HepG2 (cell line): Measurements from ENCODE around the gene SBNO2. TPM values are rescaled to one million over a fixed set of nuclear protein-coding genes. Genes with fewer than 3 reads are reported as not detected.

Experiments
- DNMT1 ChIP-seq: sonication (generic); formaldehyde crosslinking; IDR thresholded peaks from 2 replicates; pipeline ENCODE4 v1.5.1; 2020; ENCODE audit warnings: mild to moderate bottlenecking, missing genetic modification reagents
- ETV6 ChIP-seq: sonication (generic); formaldehyde crosslinking; conservative IDR thresholded peaks from 2 replicates; pipeline ENCODE4 v1.4.0; 2020; ENCODE audit warnings: missing genetic modification reagents
- KLF13 ChIP-seq: sonication (generic); formaldehyde crosslinking; IDR thresholded peaks from 2 replicates; pipeline ENCODE4 v1.4.0; 2020; ENCODE audit warnings: mild to moderate bottlenecking, missing genetic modification reagents
- REL ChIP-seq: sonication (generic); formaldehyde crosslinking; conservative IDR thresholded peaks from 2 replicates; pipeline ENCODE4 v1.8.0; 2022; ENCODE audit warnings: mild to moderate bottlenecking, missing genetic modification reagents, moderate library complexity
- SMYD3 ChIP-seq: sonication (generic); formaldehyde crosslinking; IDR thresholded peaks from 2 replicates; pipeline ENCODE4 v1.8.1; 2023; ENCODE audit warnings: mild to moderate bottlenecking, missing genetic modification reagents
- TEAD3 ChIP-seq: optimal IDR thresholded peaks from 2 replicates; pipeline ENCODE3; 2016; ENCODE audit warnings: borderline replicate concordance
- WIZ ChIP-seq: sonication (generic); formaldehyde crosslinking; IDR thresholded peaks from 2 replicates; pipeline ENCODE4 v1.5.1; 2020; ENCODE audit warnings: mild to moderate bottlenecking, missing genetic modification reagents
- ZFY ChIP-seq: sonication (generic); formaldehyde crosslinking; IDR thresholded peaks from 2 replicates; pipeline ENCODE4 v1.4.0; 2020; ENCODE audit warnings: missing genetic modification reagents
- ZNF180 ChIP-seq: sonication (generic); formaldehyde crosslinking; IDR thresholded peaks from 2 replicates; pipeline ENCODE4 v1.4.0; 2020; ENCODE audit warnings: low read depth, missing genetic modification reagents, borderline replicate concordance
- ZNF383 ChIP-seq: sonication (generic); formaldehyde crosslinking; IDR thresholded peaks from 2 replicates; pipeline ENCODE4 v1.4.0; 2020; ENCODE audit warnings: missing genetic modification reagents, mild to moderate bottlenecking, borderline replicate concordance
- ZNF567 ChIP-seq: sonication (generic); formaldehyde crosslinking; IDR thresholded peaks from 2 replicates; pipeline ENCODE4 v1.8.1; 2023; ENCODE audit warnings: mild to moderate bottlenecking, missing genetic modification reagents, borderline replicate concordance
- ZNF577 ChIP-seq: sonication (generic); formaldehyde crosslinking; IDR thresholded peaks from 2 replicates; pipeline ENCODE4 v1.4.0; 2020; ENCODE audit warnings: mild to moderate bottlenecking, low read depth, missing genetic modification reagents, borderline replicate concordance
- ZNF709 ChIP-seq: sonication (generic); formaldehyde crosslinking; IDR thresholded peaks from 2 replicates; pipeline ENCODE4 v1.5.0; 2020; ENCODE audit warnings: mild to moderate bottlenecking, missing genetic modification reagents
- polyA plus RNA-seq, 8 experiments: library from polyadenylated mRNA; depleted of rRNA in 3 of 8; stranded (reverse) in 7 of 8; unstranded in 1 of 8; fragments of >200 nt; fragmentation: Illumina TruSeq in 4 of 8; extraction: Trizol in 4 of 8; gene quantifications; 2 replicates each; pipeline versions ENCODE4 v1.2.1 to v1.2.3, GENCODE V29; 2011 to 2016; ENCODE audit warnings: low read depth in 4 of 8, missing spikeins in 1 of 8, mixed read lengths in 1 of 8; ENCODE audit not compliant: insufficient read depth in 1 of 8
- total RNA-seq, 5 experiments: library from RNA; depleted of rRNA; stranded (reverse); fragments of >200 nt; fragmentation: Illumina TruSeq; extraction: Trizol; gene quantifications; 2 replicates each; pipeline ENCODE4 v1.2.3, GENCODE V29; 2016; ENCODE audit warnings: low read depth in 1 of 5
- TF ChIP-seq, protein P1 (sequence below): sonication (generic); formaldehyde crosslinking; IDR thresholded peaks from 2 replicates; pipeline ENCODE4 v1.4.0; 2020; ENCODE audit warnings: mild to moderate bottlenecking, missing genetic modification reagents
- TF ChIP-seq, protein P2 (sequence below): sonication (generic); formaldehyde crosslinking; IDR thresholded peaks from 2 replicates; pipeline ENCODE4 v1.4.0; 2020; ENCODE audit warnings: missing genetic modification reagents
- TF ChIP-seq, protein P3 (sequence below): sonication (generic); formaldehyde crosslinking; IDR thresholded peaks from 2 replicates; pipeline ENCODE4 v1.4.0; 2020; ENCODE audit warnings: missing genetic modification reagents
- TF ChIP-seq, protein P4 (sequence below): IDR thresholded peaks from 2 replicates; pipeline ENCODE4 v1.6.1; 2016; ENCODE audit warnings: missing biosample characterization, missing genetic modification reagents, low read depth

Gene SBNO2
- total and polyA plus RNA-seq, 2 of the 13 experiments (the other 11 are each of a cell fraction or from before 2014, with no cell fraction given), result 8.6 to 10.4 TPM

DNA sequence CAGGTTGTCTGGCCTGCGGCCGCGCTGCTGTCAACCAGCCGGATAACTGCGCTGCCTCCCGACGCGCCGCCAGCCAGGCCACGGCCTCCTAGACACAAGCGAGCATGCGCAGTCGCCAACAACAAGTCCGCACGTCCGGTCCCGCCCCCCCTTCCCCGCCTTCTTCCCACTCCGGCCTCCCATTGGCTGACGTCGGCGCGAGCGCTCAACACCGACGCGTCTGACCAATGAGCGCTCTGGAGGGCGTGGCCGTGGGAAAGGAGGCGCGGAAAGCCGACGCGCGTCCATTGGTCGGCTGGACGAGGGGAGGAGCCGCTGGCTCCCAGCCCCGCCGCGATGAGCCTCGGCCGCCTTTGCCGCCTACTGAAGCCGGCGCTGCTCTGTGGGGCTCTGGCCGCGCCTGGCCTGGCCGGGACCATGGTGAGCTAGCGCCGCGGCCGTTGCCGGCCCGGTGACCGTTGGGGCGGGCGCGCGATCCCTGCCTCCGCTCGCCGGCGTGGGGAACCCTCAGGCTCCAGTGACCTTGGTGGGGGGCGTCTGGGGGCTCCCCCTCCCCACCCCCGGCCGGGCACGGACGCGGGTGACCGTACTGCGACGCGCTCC is 70.3 kb downstream of the SBNO2 start, which contains the start of gene GPX4 (continued):
- TF ChIP-seq, protein P1, sequence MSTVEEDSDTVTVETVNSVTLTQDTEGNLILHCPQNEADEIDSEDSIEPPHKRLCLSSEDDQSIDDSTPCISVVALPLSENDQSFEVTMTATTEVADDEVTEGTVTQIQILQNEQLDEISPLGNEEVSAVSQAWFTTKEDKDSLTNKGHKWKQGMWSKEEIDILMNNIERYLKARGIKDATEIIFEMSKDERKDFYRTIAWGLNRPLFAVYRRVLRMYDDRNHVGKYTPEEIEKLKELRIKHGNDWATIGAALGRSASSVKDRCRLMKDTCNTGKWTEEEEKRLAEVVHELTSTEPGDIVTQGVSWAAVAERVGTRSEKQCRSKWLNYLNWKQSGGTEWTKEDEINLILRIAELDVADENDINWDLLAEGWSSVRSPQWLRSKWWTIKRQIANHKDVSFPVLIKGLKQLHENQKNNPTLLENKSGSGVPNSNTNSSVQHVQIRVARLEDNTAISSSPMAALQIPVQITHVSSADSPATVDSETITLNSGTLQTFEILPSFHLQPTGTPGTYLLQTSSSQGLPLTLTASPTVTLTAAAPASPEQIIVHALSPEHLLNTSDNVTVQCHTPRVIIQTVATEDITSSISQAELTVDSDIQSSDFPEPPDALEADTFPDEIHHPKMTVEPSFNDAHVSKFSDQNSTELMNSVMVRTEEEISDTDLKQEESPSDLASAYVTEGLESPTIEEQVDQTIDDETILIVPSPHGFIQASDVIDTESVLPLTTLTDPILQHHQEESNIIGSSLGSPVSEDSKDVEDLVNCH (CRISPR knock-in tag), result no peak
- TF ChIP-seq WIZ (CRISPR knock-in tag) (0 out of 2 replicates have a peak, but pooled peaks have one; percentile 42), ZNF577 (0 out of 2 replicates have a peak, but pooled peaks have one; percentile 51), REL (CRISPR knock-in tag) (no peak), DNMT1 (CRISPR knock-in tag) (0 out of 2 replicates have a peak, but pooled peaks have one; percentile 80), ZFY (CRISPR knock-in tag) (peak; percentile 78; the same call in 1 of the 2 replicates), ZNF567 (CRISPR knock-in tag) (no peak), ZNF180 (CRISPR knock-in tag) (no peak), ZNF383 (no peak), SMYD3 (CRISPR knock-in tag) (no peak), KLF13 (CRISPR knock-in tag) (no peak), ZNF709 (peak; percentile 87), TEAD3 (CRISPR knock-in tag) (no peak), ETV6 (CRISPR knock-in tag) (peak; percentile 56; the same call in 1 of the 2 replicates)
- TF ChIP-seq, protein P2, sequence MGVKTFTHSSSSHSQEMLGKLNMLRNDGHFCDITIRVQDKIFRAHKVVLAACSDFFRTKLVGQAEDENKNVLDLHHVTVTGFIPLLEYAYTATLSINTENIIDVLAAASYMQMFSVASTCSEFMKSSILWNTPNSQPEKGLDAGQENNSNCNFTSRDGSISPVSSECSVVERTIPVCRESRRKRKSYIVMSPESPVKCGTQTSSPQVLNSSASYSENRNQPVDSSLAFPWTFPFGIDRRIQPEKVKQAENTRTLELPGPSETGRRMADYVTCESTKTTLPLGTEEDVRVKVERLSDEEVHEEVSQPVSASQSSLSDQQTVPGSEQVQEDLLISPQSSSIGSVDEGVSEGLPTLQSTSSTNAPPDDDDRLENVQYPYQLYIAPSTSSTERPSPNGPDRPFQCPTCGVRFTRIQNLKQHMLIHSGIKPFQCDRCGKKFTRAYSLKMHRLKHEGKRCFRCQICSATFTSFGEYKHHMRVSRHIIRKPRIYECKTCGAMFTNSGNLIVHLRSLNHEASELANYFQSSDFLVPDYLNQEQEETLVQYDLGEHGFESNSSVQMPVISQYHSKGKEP, result 0 out of 2 replicates have a peak, but pooled peaks have one; percentile 41
- TF ChIP-seq, protein P3, sequence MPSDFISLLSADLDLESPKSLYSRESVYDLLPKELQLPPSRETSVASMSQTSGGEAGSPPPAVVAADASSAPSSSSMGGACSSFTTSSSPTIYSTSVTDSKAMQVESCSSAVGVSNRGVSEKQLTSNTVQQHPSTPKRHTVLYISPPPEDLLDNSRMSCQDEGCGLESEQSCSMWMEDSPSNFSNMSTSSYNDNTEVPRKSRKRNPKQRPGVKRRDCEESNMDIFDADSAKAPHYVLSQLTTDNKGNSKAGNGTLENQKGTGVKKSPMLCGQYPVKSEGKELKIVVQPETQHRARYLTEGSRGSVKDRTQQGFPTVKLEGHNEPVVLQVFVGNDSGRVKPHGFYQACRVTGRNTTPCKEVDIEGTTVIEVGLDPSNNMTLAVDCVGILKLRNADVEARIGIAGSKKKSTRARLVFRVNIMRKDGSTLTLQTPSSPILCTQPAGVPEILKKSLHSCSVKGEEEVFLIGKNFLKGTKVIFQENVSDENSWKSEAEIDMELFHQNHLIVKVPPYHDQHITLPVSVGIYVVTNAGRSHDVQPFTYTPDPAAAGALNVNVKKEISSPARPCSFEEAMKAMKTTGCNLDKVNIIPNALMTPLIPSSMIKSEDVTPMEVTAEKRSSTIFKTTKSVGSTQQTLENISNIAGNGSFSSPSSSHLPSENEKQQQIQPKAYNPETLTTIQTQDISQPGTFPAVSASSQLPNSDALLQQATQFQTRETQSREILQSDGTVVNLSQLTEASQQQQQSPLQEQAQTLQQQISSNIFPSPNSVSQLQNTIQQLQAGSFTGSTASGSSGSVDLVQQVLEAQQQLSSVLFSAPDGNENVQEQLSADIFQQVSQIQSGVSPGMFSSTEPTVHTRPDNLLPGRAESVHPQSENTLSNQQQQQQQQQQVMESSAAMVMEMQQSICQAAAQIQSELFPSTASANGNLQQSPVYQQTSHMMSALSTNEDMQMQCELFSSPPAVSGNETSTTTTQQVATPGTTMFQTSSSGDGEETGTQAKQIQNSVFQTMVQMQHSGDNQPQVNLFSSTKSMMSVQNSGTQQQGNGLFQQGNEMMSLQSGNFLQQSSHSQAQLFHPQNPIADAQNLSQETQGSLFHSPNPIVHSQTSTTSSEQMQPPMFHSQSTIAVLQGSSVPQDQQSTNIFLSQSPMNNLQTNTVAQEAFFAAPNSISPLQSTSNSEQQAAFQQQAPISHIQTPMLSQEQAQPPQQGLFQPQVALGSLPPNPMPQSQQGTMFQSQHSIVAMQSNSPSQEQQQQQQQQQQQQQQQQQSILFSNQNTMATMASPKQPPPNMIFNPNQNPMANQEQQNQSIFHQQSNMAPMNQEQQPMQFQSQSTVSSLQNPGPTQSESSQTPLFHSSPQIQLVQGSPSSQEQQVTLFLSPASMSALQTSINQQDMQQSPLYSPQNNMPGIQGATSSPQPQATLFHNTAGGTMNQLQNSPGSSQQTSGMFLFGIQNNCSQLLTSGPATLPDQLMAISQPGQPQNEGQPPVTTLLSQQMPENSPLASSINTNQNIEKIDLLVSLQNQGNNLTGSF (CRISPR knock-in tag), result no peak
- TF ChIP-seq, protein P4, sequence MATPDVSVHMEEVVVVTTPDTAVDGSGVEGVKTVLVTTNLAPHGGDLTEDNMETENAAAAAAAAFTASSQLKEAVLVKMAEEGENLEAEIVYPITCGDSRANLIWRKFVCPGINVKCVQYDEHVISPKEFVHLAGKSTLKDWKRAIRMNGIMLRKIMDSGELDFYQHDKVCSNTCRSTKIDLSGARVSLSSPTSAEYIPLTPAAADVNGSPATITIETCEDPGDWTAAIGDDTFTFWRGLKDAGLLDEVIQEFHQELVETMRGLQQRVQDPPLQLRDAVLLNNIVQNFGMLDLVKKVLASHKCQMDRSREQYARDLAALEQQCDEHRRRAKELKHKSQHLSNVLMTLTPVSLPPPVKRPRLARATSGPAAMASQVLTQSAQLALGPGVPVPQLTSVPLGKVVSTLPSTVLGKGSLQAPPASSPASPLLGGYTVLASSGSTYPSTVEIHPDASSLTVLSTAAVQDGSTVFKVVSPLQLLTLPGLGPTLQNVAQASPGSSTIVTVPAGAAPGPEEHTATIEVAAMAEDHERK (CRISPR knock-in tag), result no peak
